H1 (cell line): Measurements from ENCODE around the gene FANCD2OS. TPM values are rescaled to one million over a fixed set of nuclear protein-coding genes. Genes with fewer than 3 reads are reported as not detected.

Source experiments
- CTCF ChIA-PET: fragments of 300-600 bp; sonication (Branson Sonifier 250); formaldehyde crosslinking; loops from one replicate; lab custom pipeline; 2021; ENCODE audit not compliant: partially characterized antibody; lab: Charles Lee
- POLR2A ChIA-PET: fragments of 300-600 bp; sonication (Branson Sonifier 250); formaldehyde crosslinking; loops from one replicate; lab custom pipeline; 2021; ENCODE audit warnings: inconsistent platforms; ENCODE audit not compliant: partially characterized antibody; lab: Charles Lee
- DNase-seq, 2 experiments: peaks; one replicate each; pipeline versions ENCODE4 v3.0.0 to v3.0.0-alpha.2; 2010 to 2022; ENCODE audit warnings: low spot score in 2 of 2, low read depth in 1 of 2, mixed read lengths in 1 of 2
- FAIRE-seq: peaks from 2 replicates; lab custom pipeline; 2011; peaks lifted over from hg19 to GRCh38; lab: Jason Lieb, UNC
- H2AFZ ChIP-seq: 2 replicates; pipeline ENCODE4 v1.8.1; 2012; ENCODE audit warnings: low read length, inconsistent platforms
- H2AK5ac ChIP-seq: 2 replicates; pipeline ENCODE4 v1.6.1; 2013; ENCODE audit warnings: low read depth, low read length
- H2BK120ac ChIP-seq: replicated peaks from 2 replicates; pipeline ENCODE3; 2013; ENCODE audit warnings: low read depth, low read length, inconsistent platforms
- H2BK12ac ChIP-seq: 2 replicates; pipeline ENCODE4 v1.6.1; 2013; ENCODE audit warnings: low read depth, low read length
- H2BK15ac ChIP-seq: 2 replicates; pipeline ENCODE4 v1.6.1; 2013; ENCODE audit warnings: low read length
- H2BK20ac ChIP-seq: 2 replicates; pipeline ENCODE4 v1.6.1; 2013; ENCODE audit warnings: low read length
- H2BK5ac ChIP-seq: 2 replicates; pipeline ENCODE4 v1.6.1; 2013; ENCODE audit warnings: low read depth, low read length
- H3K14ac ChIP-seq: 2 replicates; pipeline ENCODE4 v1.6.1; 2013; ENCODE audit warnings: inconsistent platforms; ENCODE audit not compliant: insufficient read length
- H3K18ac ChIP-seq: 2 replicates; pipeline ENCODE4 v1.6.1; 2013; ENCODE audit warnings: low read length; ENCODE audit errors: extremely low read depth
- H3K23ac ChIP-seq: 2 replicates; pipeline ENCODE4 v1.6.1; 2013; ENCODE audit warnings: inconsistent platforms; ENCODE audit not compliant: insufficient read length
- H3K23me2 ChIP-seq: 2 replicates; pipeline ENCODE4 v1.6.1; 2013; ENCODE audit warnings: low read depth, low read length
- H3K27ac ChIP-seq: 2 replicates; pipeline ENCODE4 v1.6.1; 2011; ENCODE audit warnings: low read depth, low read length, inconsistent platforms
- H3K27me3 ChIP-seq, 4 experiments: replicated peaks in 1 of 4; 1 replicate in 1 of 4; 2 replicates in 3 of 4; pipeline versions ENCODE4 v1.6.1 to v1.8.1; 2011 to 2013; ENCODE audit warnings: low read length in 3 of 4, mild to moderate bottlenecking in 3 of 4, inconsistent platforms in 2 of 4, mixed read lengths in 2 of 4, moderate library complexity in 1 of 4; ENCODE audit not compliant: control insufficient read depth in 3 of 4, insufficient read depth in 3 of 4; ENCODE audit errors: extremely low read depth in 1 of 4
- H3K36me3 ChIP-seq, 4 experiments: 2 replicates each; pipeline versions ENCODE4 v1.6.1 to v1.8.1; 2011 to 2013; ENCODE audit warnings: mild to moderate bottlenecking in 4 of 4, low read length in 3 of 4, moderate library complexity in 2 of 4, control low read depth in 1 of 4, inconsistent platforms in 1 of 4; ENCODE audit not compliant: insufficient read depth in 4 of 4, control insufficient read depth in 2 of 4
- H3K4ac ChIP-seq: replicated peaks from 2 replicates; pipeline ENCODE3; 2013; ENCODE audit warnings: low read length, low read depth, mixed read lengths, inconsistent platforms; ENCODE audit not compliant: insufficient read length
- H3K4me1 ChIP-seq, 4 experiments: replicated peaks in 1 of 4; 1 replicate in 1 of 4; 2 replicates in 3 of 4; pipeline versions ENCODE4 v1.6.1 to v1.8.1; 2011 to 2013; ENCODE audit warnings: low read length in 3 of 4, inconsistent platforms in 2 of 4, mixed read lengths in 1 of 4; ENCODE audit not compliant: insufficient read depth in 4 of 4, control insufficient read depth in 3 of 4
- H3K4me2 ChIP-seq, 2 experiments: 2 replicates each; pipeline versions ENCODE4 v1.6.1 to v1.8.1; 2011 to 2013; ENCODE audit warnings: low read depth in 2 of 2, low read length in 2 of 2, control low read depth in 1 of 2, inconsistent platforms in 1 of 2, mild to moderate bottlenecking in 1 of 2; ENCODE audit not compliant: insufficient read depth in 1 of 2
- H3K4me3 ChIP-seq, 4 experiments: fragments of 200-600, 300-600 bp in 1 of 4; sonication (generic), shearing (Covaris generic), sonication (Bioruptor Twin) in 1 of 4; 2 replicates each; pipeline versions ENCODE4 v1.5.1 to v1.8.1; 2011 to 2016; ENCODE audit warnings: low read length in 4 of 4, low read depth in 3 of 4, control low read depth in 2 of 4, inconsistent platforms in 2 of 4, mild to moderate bottlenecking in 2 of 4, mixed read lengths in 1 of 4, moderate library complexity in 1 of 4; ENCODE audit not compliant: insufficient read depth in 2 of 4; ENCODE audit errors: extremely low read depth in 1 of 4
- H3K56ac ChIP-seq: replicated peaks from 2 replicates; pipeline ENCODE3; 2013; ENCODE audit warnings: low read depth, mild to moderate bottlenecking, mixed read lengths, low read length, inconsistent platforms; ENCODE audit not compliant: insufficient read length
- H3K79me1 ChIP-seq: 2 replicates; pipeline ENCODE4 v1.6.1; 2013; ENCODE audit warnings: low read depth, low read length, control low read depth
- H3K79me2 ChIP-seq, 2 experiments: 2 replicates each; pipeline versions ENCODE4 v1.6.1 to v1.8.1; 2012 to 2013; ENCODE audit warnings: low read length in 2 of 2, mild to moderate bottlenecking in 2 of 2, inconsistent platforms in 1 of 2; ENCODE audit not compliant: insufficient read depth in 2 of 2, control insufficient read depth in 1 of 2
- H3K9ac ChIP-seq, 4 experiments: replicated peaks in 1 of 4; 1 replicate in 1 of 4; 2 replicates in 3 of 4; pipeline versions ENCODE4 v1.6.1 to v1.8.1; 2011 to 2013; ENCODE audit warnings: low read depth in 3 of 4, low read length in 3 of 4, control low read depth in 2 of 4, mild to moderate bottlenecking in 2 of 4, moderate library complexity in 2 of 4, inconsistent platforms in 1 of 4; ENCODE audit errors: extremely low read depth in 1 of 4
- H3K9me3 ChIP-seq, 2 experiments: 2 replicates each; pipeline versions ENCODE4 v1.6.1 to v1.8.1; 2012 to 2013; ENCODE audit warnings: mild to moderate bottlenecking in 2 of 2, moderate library complexity in 2 of 2, control low read depth in 1 of 2, inconsistent platforms in 1 of 2, low read depth in 1 of 2, low read length in 1 of 2, mixed read lengths in 1 of 2; ENCODE audit not compliant: insufficient read depth in 2 of 2
- H4K20me1 ChIP-seq, 2 experiments: replicated peaks in 1 of 2; 2 replicates each; pipeline versions ENCODE3 to v1.8.1; 2011 to 2013; ENCODE audit warnings: inconsistent platforms in 2 of 2, low read length in 2 of 2, mild to moderate bottlenecking in 1 of 2; ENCODE audit not compliant: insufficient read depth in 2 of 2, control insufficient read depth in 1 of 2
- H4K5ac ChIP-seq: 2 replicates; pipeline ENCODE4 v1.6.1; 2013; ENCODE audit warnings: low read length, low read depth, mixed read lengths, inconsistent platforms; ENCODE audit not compliant: insufficient read length
- H4K8ac ChIP-seq: 2 replicates; pipeline ENCODE4 v1.8.0; 2013; ENCODE audit warnings: mild to moderate bottlenecking, moderate library complexity, low read length, inconsistent platforms; ENCODE audit not compliant: insufficient read depth; ENCODE audit errors: extremely low read depth
- H4K91ac ChIP-seq: replicated peaks from 2 replicates; pipeline ENCODE3; 2013; ENCODE audit warnings: low read length, mixed read lengths, inconsistent platforms; ENCODE audit not compliant: insufficient read length
- BCL11A ChIP-seq, 2 experiments: IDR thresholded peaks; one replicate each; pipeline ENCODE4 v1.6.1; 2011; ENCODE audit warnings: low read depth in 2 of 2, low read length in 2 of 2, mild to moderate bottlenecking in 2 of 2
- BRCA1 ChIP-seq: IDR thresholded peaks from 2 replicates; pipeline ENCODE4 v1.6.1; 2012; ENCODE audit warnings: low read depth, low read length, improper control_type of control experiment
- MAX ChIP-seq: IDR thresholded peaks from 2 replicates; pipeline ENCODE4 v1.6.1; 2012; ENCODE audit warnings: inconsistent platforms
- POLR2AphosphoS5 ChIP-seq: IDR thresholded peaks from 2 replicates; pipeline ENCODE4 v1.6.1; 2011; ENCODE audit warnings: low read depth, low read length
- RBBP5 ChIP-seq: IDR thresholded peaks from 2 replicates; pipeline ENCODE4 v1.7.1; 2012; ENCODE audit warnings: low read depth, mild to moderate bottlenecking, inconsistent platforms, low read length, moderate library complexity, borderline replicate concordance
- SP1 ChIP-seq: IDR thresholded peaks from 2 replicates; pipeline ENCODE4 v1.6.1; 2011; ENCODE audit warnings: low read depth, low read length
- WGBS, 2 experiments: shearing (Covaris generic) in 1 of 2; methylation state at CpG; one replicate each; pipeline versions ENCODE4 v1.1.6 to v1.1.7; 2013 to 2015; ENCODE audit warnings: low lambda C conversion rate in 2 of 2, mixed read lengths in 2 of 2, inconsistent platforms in 1 of 2, low coverage in 1 of 2, missing lambda C conversion rate in 1 of 2; ENCODE audit not compliant: insufficient replicate concordance in 2 of 2, insufficient coverage in 1 of 2, insufficient read length in 1 of 2; ENCODE audit errors: extremely low coverage in 1 of 2, missing lambda C conversion rate in 1 of 2; 5-methylcytosine and 5-hydroxymethylcytosine counted together
- polyA plus RNA-seq, 7 experiments: library from polyadenylated mRNA; depleted of rRNA in 3 of 7; stranded (reverse) in 5 of 7; unstranded in 2 of 7; fragments of >200 nt in 5 of 7; fragments of 200-250 nt in 2 of 7; gene quantifications; 1 replicate in 5 of 7; 2 replicates in 1 of 7; 4 replicates in 1 of 7; pipeline versions ENCODE4 v1.2.1 to v1.2.3, GENCODE V29; 2011 to 2013; ENCODE audit warnings: missing spikeins in 2 of 7, mixed read lengths in 2 of 7
- total RNA-seq: library from RNA; stranded (reverse); fragmentation: NEBNext Ultra II Directional; extraction: Animal tissue kit (Norgen Biotek cat#: 25700); gene quantifications from 2 replicates; pipeline ENCODE4 v1.2.1, GENCODE V29; 2021

The FANCD2OS gene
- total and polyA plus RNA-seq, 2 of the 8 experiments (the other 6 are each of a cell fraction or from before 2014, with no cell fraction given), result not detected

GRCh38 chr3:10088256-10088655, 19.8 kb downstream of the FANCD2OS start:
- WGBS, 2 experiments, result 92% methylated on average over 4 of the region's 4 CpGs; no CpG with 5 or more reads in 1 of the 2 experiments

More at GRCh38 chr3:10088256-10088655, 19.8 kb downstream of the FANCD2OS start:
- Histone ChIP-seq H3K18ac (no peak overlapping the region), H3K9ac (no peak overlapping the region), H3K23me2 (no peaks in the 10 kb centered on the region), H2BK20ac (no peak overlapping the region), H2BK15ac (no peak overlapping the region), H3K4me3 (no peak overlapping the region), H4K91ac (no peak overlapping the region), H3K14ac (no peak overlapping the region), H4K20me1 (no peaks in the 10 kb centered on the region), H3K4me1 (no peaks in the 10 kb centered on the region), H2AFZ (no peak overlapping the region), H3K4ac (no peak overlapping the region), H3K36me3 (peaks cover 22 to 65% (median 55%) of the 10 kb centered on the region in 4 experiments), H2BK120ac (no peak overlapping the region), H4K8ac (no peak overlapping the region), H2BK5ac (no peak overlapping the region), H3K27ac (no peak overlapping the region), H3K9me3 (no peaks in the 10 kb centered on the region), H3K79me1 (no peaks in the 10 kb centered on the region), H2AK5ac (no peak overlapping the region), H3K4me2 (no peak overlapping the region), H3K27me3 (no peaks in the 10 kb centered on the region), H2BK12ac (no peak overlapping the region), H4K5ac (no peak overlapping the region), H3K79me2 (no peaks in the 10 kb centered on the region), H3K23ac (no peak overlapping the region), H3K56ac (no peak overlapping the region)
- DNase-seq (no peak), FAIRE-seq (no peak)
- TF ChIP-seq BRCA1 (no peak), SP1 (no peak), MAX (no peak), POLR2AphosphoS5 (no peak), BCL11A (IDR thresholded peaks at IDR 0.05; ENCODE audit: low read depth in 2 of 2, low read length in 2 of 2) (no peak), RBBP5 (no peak)
- ChIA-PET POLR2A (interaction anchor here (0.7 to 0.9 kb wide), 2 partner anchors 11 to 16 kb away, joined by 3 read pairs; no protein-coding TSS in a partner anchor), CTCF (interaction anchor here (1.3 to 1.9 kb wide), 3 partner anchors 11 to 17 kb away, joined by 3 to 4 read pairs (median 3); no protein-coding TSS in a partner anchor)
